Motor neuron (in vitro differentiated cells): Measurements from ENCODE around the gene DQX1. TPM values are rescaled to one million over a fixed set of nuclear protein-coding genes. Genes with fewer than 3 reads are reported as not detected.
A peak's percentile ranks its signal among the peaks of the same experiment; 100 is the strongest.

ENCODE experiments used
- ATAC-seq, 8 experiments: fragments of 200-7000 bp; cut with Tn5 transposase; replicated peaks in 6 of 8; 2 replicates each; pipeline ENCODE4 v1.8.0; 2021; ENCODE audit warnings: mild to moderate bottlenecking in 8 of 8, moderate library complexity in 8 of 8
- H3K27ac ChIP-seq, 2 donors: fragments of 250-450 bp; sonication (Bioruptor Pico); 2 replicates each; pipeline ENCODE4 v1.9.0; 2021; ENCODE audit warnings: antibody characterized with exemption in 2 of 2, mild to moderate bottlenecking in 2 of 2, moderate library complexity in 1 of 2
- H3K4me1 ChIP-seq, 2 donors: fragments of 250-450 bp; sonication (Bioruptor Pico); replicated peaks in 1 of 2; 2 replicates each; pipeline ENCODE4 v1.6.1; 2021; ENCODE audit warnings: antibody characterized with exemption in 2 of 2, mild to moderate bottlenecking in 2 of 2, moderate library complexity in 1 of 2
- H3K4me3 ChIP-seq, 5 donors: fragments of 250-450 bp; sonication (Bioruptor Pico); 2 replicates each; pipeline ENCODE4 v1.9.0; 2021; ENCODE audit warnings: antibody characterized with exemption in 5 of 5, mild to moderate bottlenecking in 5 of 5, moderate library complexity in 4 of 5
- WGBS, 10 experiments: fragments of 450-650 bp; shearing (Covaris generic); methylation state at CpG; one replicate each; pipeline ENCODE4 v1.0.0; 2022; 5-methylcytosine and 5-hydroxymethylcytosine counted together
- in situ Hi-C, 9 experiments: fragments of 400-800 bp; cut with MboI; loops; one replicate each; pipeline ENCODE4 v1.15.0; 2021; ENCODE audit warnings: low sequenced_read_pairs in 9 of 9, low pct_unique_long_range_greater_than_20kb in 2 of 9; ENCODE audit not compliant: unreplicated experiment in 9 of 9
- total RNA-seq, 8 experiments: library from RNA; unstranded; fragments of 300-600 nt; gene quantifications; 2 replicates each; pipeline versions ENCODE4 v1.2.3 to v1.2.4, GENCODE V29; 2022

The DQX1 gene
- total RNA-seq, 8 experiments from 2014 or later: 0.11 to 1.0 (median 0.31) TPM; not detected in 1

DNA sequence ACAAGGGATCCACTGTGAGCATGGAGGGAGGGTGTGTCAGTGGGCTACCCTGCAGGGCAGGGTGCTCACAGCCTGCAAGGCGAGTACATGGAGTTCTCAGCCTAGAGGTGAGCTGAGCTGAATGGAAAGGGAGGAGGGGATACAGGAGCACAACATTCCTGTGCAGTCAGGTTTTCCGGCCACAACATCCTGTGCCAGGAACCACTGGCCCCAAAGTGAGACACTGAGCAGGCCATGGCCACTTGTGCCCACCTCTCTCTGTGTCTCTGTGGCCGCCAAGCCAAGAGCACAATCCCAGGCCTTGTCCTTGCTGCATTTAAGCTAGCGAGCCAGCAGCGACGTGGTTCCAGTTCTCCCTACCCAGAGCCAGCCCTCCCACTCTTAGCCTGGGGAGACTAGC, 34.6 kb upstream of the DQX1 start:
- 40 to 90% (median 61%) methylated on average over 1 to 2 of the region's 6 CpGs; no CpG with 5 or more reads in 6 of the 10 experiments for whole genome bisulfite sequencing, 10 experiments
- ATAC-seq: no peak

GRCh38 chr2:74559912-74560311, 33.9 kb upstream of the DQX1 start:
- 0% methylated on average over 1 of the region's 5 CpGs; no CpG with 5 or more reads in 9 of the 10 experiments for WGBS, 10 experiments

More for the DNA sequence above, 34.6 kb upstream of the DQX1 start:
- in situ Hi-C loops: no loop called here
- H3K4me1 ChIP-seq: no peaks in the 10 kb centered on the region
- no peak overlapping the region for H3K27ac ChIP-seq
- no peak overlapping the region for H3K4me3 ChIP-seq

GRCh38 chr2:74558284-74559230, 32.5 kb upstream of the DQX1 start:
- in situ Hi-C loops: no loop called here
- WGBS, 10 experiments: 0 to 89% (median 71%) methylated on average over 1 to 7 of the region's 7 CpGs; no CpG with 5 or more reads in 3 of the 10 experiments
- no peak for ATAC-seq
- Histone ChIP-seq H3K4me3 (no peak overlapping the region), H3K4me1 (peaks cover 0 to 4% of the 10 kb centered on the region in 2 donors), H3K27ac (no peak overlapping the region)

More at GRCh38 chr2:74559912-74560311, 33.9 kb upstream of the DQX1 start:
- H3K4me1 ChIP-seq: peaks cover 0 to 4% of the 10 kb centered on the region in 2 donors
- ATAC-seq: no peak
- no peak overlapping the region for H3K4me3 ChIP-seq
- in situ Hi-C loops: no loop called here
- no peak overlapping the region for H3K27ac ChIP-seq

- H3K27ac ChIP-seq: no peak overlapping the region
- H3K4me1 ChIP-seq: peaks cover 10 to 15% of the 10 kb centered on the region in 2 donors
- no peak for ATAC-seq
- WGBS, 10 experiments: 80 to 85% (median 83%) methylated on average over 1 to 3 of the region's 6 CpGs; no CpG with 5 or more reads in 7 of the 10 experiments
- H3K4me3 ChIP-seq: no peak overlapping the region
- in situ Hi-C loops: no loop called here
Measured at GRCh38 chr2:74556831-74557370, 30.9 kb upstream of the DQX1 start.

DNA sequence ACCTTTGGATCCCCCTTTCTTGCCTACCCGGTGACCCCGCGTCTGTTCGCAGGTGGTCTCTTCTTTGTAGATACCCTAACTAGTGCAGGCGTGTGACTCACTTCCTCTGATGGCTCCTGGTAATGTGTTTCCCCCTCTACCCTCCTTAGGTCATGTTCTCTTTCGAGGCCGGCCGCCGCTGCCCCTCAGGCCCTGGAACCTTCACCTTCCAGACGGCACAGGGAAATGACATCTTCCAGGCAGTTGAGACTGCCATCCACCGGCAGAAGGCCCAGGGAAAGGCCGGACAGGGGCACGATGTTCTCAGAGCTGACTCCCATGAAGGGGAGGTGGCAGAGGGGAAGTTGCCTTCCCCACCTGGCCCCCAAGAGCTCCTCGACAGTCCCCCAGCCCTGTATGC, 30.1 kb upstream of the DQX1 start:
- H3K27ac ChIP-seq: no peak overlapping the region
- no peak for ATAC-seq
- 97% methylated on average over 5 of the region's 14 CpGs; no CpG with 5 or more reads in 9 of the 10 experiments for whole genome bisulfite sequencing, 10 experiments

GRCh38 chr2:74555610-74556103, 29.6 kb upstream of the DQX1 start:
- in situ Hi-C loops: no loop called here
- H3K4me3 ChIP-seq: peak overlapping the region in 3 of 5 donors; percentile 61 to 87 (median 84)
- H3K4me1 ChIP-seq: peaks cover 10 to 15% of the 10 kb centered on the region in 2 donors
- no peak overlapping the region for H3K27ac ChIP-seq
- 68 to 100% methylated on average over 1 to 7 of the region's 17 CpGs; no CpG with 5 or more reads in 8 of the 10 experiments for WGBS, 10 experiments
- ATAC-seq: no peak

More for the DNA sequence above, 30.1 kb upstream of the DQX1 start:
- Histone ChIP-seq H3K4me3 (no peak overlapping the region), H3K4me1 (peaks cover 10 to 15% of the 10 kb centered on the region in 2 donors)
- in situ Hi-C loops: no loop called here

DNA sequence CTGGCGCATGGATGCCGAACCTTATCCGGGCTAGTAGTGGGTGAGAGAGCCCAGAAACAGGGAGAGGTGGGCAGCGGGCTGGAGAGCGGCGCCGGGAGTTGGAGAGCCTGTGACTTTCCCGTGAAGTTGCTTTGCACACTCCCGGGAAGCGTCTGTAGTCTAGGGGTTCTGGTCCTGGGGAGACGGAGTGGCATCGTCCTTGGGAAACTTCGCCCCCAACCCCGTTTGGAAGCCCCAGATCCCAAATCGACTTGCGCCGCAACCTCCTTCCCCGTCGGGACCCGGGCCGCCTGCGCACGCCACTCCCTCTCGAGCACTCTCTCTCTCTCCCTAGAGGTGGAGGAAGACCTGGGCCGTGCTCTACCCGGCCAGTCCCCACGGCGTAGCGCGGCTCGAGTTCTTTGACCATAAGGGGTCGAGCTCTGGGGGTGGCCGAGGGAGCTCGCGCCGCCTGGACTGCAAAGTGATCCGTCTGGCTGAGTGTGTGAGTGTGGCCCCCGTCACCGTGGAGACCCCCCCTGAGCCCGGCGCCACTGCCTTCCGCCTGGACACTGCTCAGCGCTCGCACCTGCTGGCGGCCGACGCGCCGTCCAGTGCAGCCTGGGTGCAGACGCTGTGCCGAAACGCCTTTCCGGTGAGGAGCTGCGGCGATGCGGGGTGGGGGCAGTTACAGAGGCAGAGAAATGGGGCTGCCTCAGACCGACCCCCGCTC, 28.9 kb upstream of the DQX1 start:
- in situ Hi-C loops: no loop called here
- peak; percentile 28 to 68 (median 33) for ATAC-seq
- 0 to 4% (median 1%) methylated on average over 5 to 18 of the region's 58 CpGs; no CpG with 5 or more reads in 5 of the 10 experiments for WGBS, 10 experiments
- H3K4me3 ChIP-seq: peak overlapping the region; percentile 61 to 99 (median 85)
- peaks cover 10 to 15% of the 10 kb centered on the region in 2 donors for H3K4me1 ChIP-seq
- no peak overlapping the region for H3K27ac ChIP-seq

- peak within 1 kb of the TSS; percentile 61 to 99 (median 85) for H3K4me3 ChIP-seq
- peak; percentile 68 to 83 (median 78) for ATAC-seq
- peaks cover 10 to 19% of the 10 kb centered on the region in 2 donors for H3K4me1 ChIP-seq
- peak within 1 kb of the TSS; percentile 81 to 84 for H3K27ac ChIP-seq
- 0% methylated on average over 1 of the region's 73 CpGs; no CpG with 5 or more reads in 9 of the 10 experiments for WGBS, 10 experiments
- in situ Hi-C loops: no loop called here
Measured at GRCh38 chr2:74553892-74554819, 28.1 kb upstream of the DQX1 start, which contains the start of the genes DOK1 and LOXL3. TSS of gene DOK1 (plus strand) at chr2:74554720. CDS start at chr2:74554755, 35 bp downstream. TSS of gene LOXL3 (minus strand) at chr2:74553942. CDS start at chr2:74552634, 1,308 bp downstream.

DNA sequence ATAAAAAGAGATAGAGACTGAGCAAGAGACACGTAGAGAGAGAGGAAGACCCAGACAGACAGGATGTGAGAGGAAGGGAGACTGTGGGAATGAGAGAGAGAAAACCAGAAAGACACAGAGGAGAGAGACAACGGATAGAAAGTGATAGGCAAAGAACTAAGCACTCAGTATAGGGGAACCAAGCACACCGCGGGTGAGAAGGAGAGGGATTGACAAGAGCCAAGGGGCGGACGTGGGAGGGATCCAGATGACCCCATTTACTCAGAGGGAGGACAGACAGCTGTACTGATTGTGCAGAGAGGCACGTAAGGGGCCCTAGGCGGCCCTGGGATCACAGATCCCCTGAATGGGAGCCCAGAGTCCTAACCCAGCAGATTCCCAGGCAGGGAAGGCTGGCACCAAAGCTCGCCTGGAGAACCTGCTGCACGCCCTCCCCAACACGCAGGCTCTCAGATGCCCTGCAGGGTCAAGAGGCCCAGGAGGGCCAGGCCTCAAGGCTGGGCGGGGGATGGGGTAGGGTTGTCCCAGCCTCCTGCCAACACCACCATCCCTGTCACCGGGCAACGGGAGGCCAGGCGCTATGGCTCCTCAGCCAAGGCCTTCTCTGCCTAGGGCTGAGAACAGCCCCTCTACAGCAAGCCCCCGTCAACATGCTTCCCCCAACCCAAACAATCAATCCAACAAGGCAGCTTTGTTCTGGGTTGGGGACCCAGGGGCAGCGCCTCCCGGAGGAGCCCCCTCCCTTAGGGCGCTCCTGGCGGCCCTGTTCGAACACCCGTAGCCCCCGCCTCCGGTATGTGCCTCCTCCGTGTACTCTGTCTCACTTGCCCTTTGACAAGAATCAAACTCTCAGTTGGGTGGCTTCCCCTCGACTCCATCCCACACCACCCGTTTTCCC, 27.1 kb upstream of the DQX1 start:
- 0 to 68% (median 8%) methylated on average over 1 to 6 of the region's 27 CpGs for WGBS, 10 experiments
- peaks cover 10 to 20% of the 10 kb centered on the region in 2 donors for H3K4me1 ChIP-seq
- H3K4me3 ChIP-seq: peak overlapping the region; percentile 61 to 99 (median 85)
- ATAC-seq: peak in 5 of 8 experiments; percentile 39 to 53 (median 46)
- in situ Hi-C loops: no loop called here
- peak overlapping the region; percentile 81 to 84 for H3K27ac ChIP-seq

DNA sequence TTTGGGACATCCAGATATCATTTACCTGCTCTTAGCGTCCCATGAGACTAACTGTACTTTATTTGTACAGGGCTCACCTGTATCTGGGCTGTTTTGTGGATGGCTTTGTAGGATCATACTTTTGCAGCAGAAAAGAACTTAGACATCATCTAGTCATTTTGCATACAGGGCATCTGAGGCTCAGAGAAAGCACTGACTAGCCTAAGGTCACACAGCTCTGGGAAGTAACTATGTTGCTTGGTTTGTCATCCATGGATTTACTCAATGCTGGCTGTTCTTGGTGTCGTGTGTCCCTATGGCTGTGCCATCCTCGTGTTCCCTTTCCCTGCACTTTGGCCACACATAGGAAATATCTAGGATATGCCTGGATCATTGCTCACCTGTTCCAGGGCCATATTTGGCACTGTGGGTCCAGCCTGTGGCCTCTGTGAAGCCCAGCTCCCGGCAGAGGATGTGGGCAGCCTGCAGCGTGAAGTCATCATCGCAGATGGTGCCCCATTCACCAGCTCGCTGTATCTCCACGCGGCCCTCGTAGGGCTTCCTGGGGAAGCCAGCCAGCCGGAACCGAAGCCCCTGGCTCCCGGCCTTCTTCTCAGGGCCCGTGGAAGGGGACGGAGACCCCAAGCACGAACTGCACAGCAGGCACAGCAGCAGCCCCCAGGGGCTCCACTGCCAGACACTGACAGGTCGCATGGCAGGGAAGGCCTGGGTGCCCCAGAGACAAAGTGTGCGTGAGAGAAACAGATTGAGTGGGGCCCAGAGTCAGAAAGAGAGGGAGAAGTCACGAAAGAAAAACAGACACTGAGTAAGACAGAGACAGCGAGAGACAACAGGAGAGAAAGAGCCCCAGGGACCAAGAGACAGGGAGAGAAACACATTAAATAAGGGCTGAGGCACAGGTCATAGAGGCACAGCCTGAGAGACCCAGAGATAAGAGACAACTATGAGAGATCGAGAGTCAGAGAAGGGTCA, 26.2 kb upstream of the DQX1 start:
- H3K4me3 ChIP-seq: peak overlapping the region; percentile 61 to 99 (median 85)
- 40 to 92% (median 69%) methylated on average over 1 to 11 of the region's 21 CpGs for WGBS, 10 experiments
- H3K4me1 ChIP-seq: peaks cover 12 to 20% of the 10 kb centered on the region in 2 donors
- ATAC-seq: no peak
- no peak overlapping the region for H3K27ac ChIP-seq
- in situ Hi-C loops: no loop called here
